HCT116 (cell line): ENCODE results near the gene TBC1D4. TPM values are rescaled to one million over a fixed set of nuclear protein-coding genes. Genes with fewer than 3 reads are reported as not detected.

Experiments
- ATAC-seq: fragments of 200-7000 bp; cut with Tn5 transposase; 2 replicates; pipeline ENCODE4 v1.9.1; 2020; ENCODE audit warnings: mild to moderate bottlenecking, moderate library complexity
- BruUV-seq: library from RNA; stranded (reverse); fragments of 400-500 nt; replicated peaks from 2 replicates; lab custom pipeline; 2021; lab: Mats Ljungman, UMichigan
- CTCF ChIA-PET: fragments of 300-600 bp; sonication (Branson Sonifier 250); formaldehyde crosslinking; loops from one replicate; lab custom pipeline; 2021; ENCODE audit warnings: antibody characterized with exemption; lab: Charles Lee
- POLR2A ChIA-PET: fragments of 300-600, 350-600 bp; sonication (Branson Sonifier 250); formaldehyde crosslinking; loops from one replicate; lab custom pipeline; 2021; ENCODE audit warnings: antibody characterized with exemption; lab: Charles Lee
- RAD21 ChIA-PET, 2 experiments: fragments of 300-600 bp; sonication (Branson Sonifier 250); formaldehyde crosslinking; loops; one replicate each; lab custom pipeline; 2023; ENCODE audit warnings: low total read pairs in 2 of 2; ENCODE audit not compliant: uncharacterized antibody in 2 of 2, unreplicated experiment in 2 of 2, low non-redundant PET in 1 of 2; lab: Charles Lee
- DNase-seq: peaks from one replicate; pipeline ENCODE4 v3.0.0-alpha.2; 2010; ENCODE audit warnings: low read depth, low spot score
- H2AFZ ChIP-seq: fragments of 200-600 bp; shearing (Covaris generic), sonication (generic); 2 replicates; pipeline ENCODE4 v1.6.1; 2017; ENCODE audit warnings: low read depth, mixed run types, mixed read lengths, antibody characterized with exemption, low read length; ENCODE audit not compliant: poor library complexity, severe bottlenecking
- H3K27ac ChIP-seq: 2 replicates; pipeline ENCODE4 v1.5.1; 2012; ENCODE audit warnings: low read depth, low read length
- H3K27me3 ChIP-seq: fragments of 200-600 bp; sonication (generic); 2 replicates; pipeline ENCODE4 v1.6.1; 2016; ENCODE audit warnings: mixed run types, low read length, mixed read lengths; ENCODE audit not compliant: insufficient read depth
- H3K36me3 ChIP-seq, 2 experiments: fragments of 200-500 bp in 1 of 2; fragments of 200-600 bp in 1 of 2; sonication (Bioruptor generic) in 1 of 2; sonication (generic) in 1 of 2; 2 replicates each; pipeline versions ENCODE4 v1.5.1 to v1.6.1; 2014 to 2016; ENCODE audit warnings: low read length in 2 of 2, inconsistent platforms in 1 of 2, mixed read lengths in 1 of 2, mixed run types in 1 of 2; ENCODE audit not compliant: insufficient read depth in 2 of 2, control insufficient read depth in 1 of 2
- H3K4me1 ChIP-seq, 2 experiments: fragments of 200-600 bp in 1 of 2; sonication (generic) in 1 of 2; 2 replicates each; pipeline versions ENCODE4 v1.5.1 to v1.6.1; 2012 to 2017; ENCODE audit warnings: low read length in 2 of 2, inconsistent platforms in 1 of 2, mild to moderate bottlenecking in 1 of 2, mixed read lengths in 1 of 2, mixed run types in 1 of 2, moderate library complexity in 1 of 2; ENCODE audit not compliant: insufficient read depth in 2 of 2, control insufficient read depth in 1 of 2
- H3K4me2 ChIP-seq: fragments of 200-600 bp; sonication (generic); 2 replicates; pipeline ENCODE4 v1.6.1; 2017; ENCODE audit warnings: mixed run types, low read length, mixed read lengths
- H3K4me3 ChIP-seq, 2 experiments: fragments of 200-600 bp in 1 of 2; sonication (generic) in 1 of 2; replicated peaks in 1 of 2; 2 replicates each; pipeline ENCODE4 v1.5.1; 2011 to 2016; ENCODE audit warnings: low read length in 2 of 2, control low read depth in 1 of 2, low read depth in 1 of 2, mild to moderate bottlenecking in 1 of 2, mixed read lengths in 1 of 2, mixed run types in 1 of 2
- H3K79me2 ChIP-seq: fragments of 200-600 bp; sonication (generic); 2 replicates; pipeline ENCODE4 v1.6.1; 2017; ENCODE audit warnings: mild to moderate bottlenecking, mixed run types, low read length, moderate library complexity, mixed read lengths; ENCODE audit not compliant: insufficient read depth
- H3K9ac ChIP-seq: fragments of 200-600 bp; sonication (generic); 2 replicates; pipeline ENCODE4 v1.6.1; 2016; ENCODE audit warnings: low read length, mixed read lengths
- H3K9me2 ChIP-seq: fragments of 200-600 bp; sonication (generic), shearing (Covaris generic); 2 replicates; pipeline ENCODE4 v1.6.1; 2017; ENCODE audit warnings: mixed run types, mild to moderate bottlenecking, moderate library complexity; ENCODE audit not compliant: insufficient read depth
- H3K9me3 ChIP-seq, 2 experiments: fragments of 200-500 bp in 1 of 2; fragments of 200-600 bp in 1 of 2; sonication (Bioruptor generic) in 1 of 2; sonication (generic) in 1 of 2; 2 replicates each; pipeline ENCODE4 v1.6.1; 2014 to 2017; ENCODE audit warnings: low read length in 2 of 2, mixed read lengths in 2 of 2, inconsistent platforms in 1 of 2, low read depth in 1 of 2, mild to moderate bottlenecking in 1 of 2, mixed run types in 1 of 2, moderate library complexity in 1 of 2; ENCODE audit not compliant: control insufficient read depth in 1 of 2, insufficient read depth in 1 of 2
- H4K20me1 ChIP-seq: fragments of 200-600 bp; sonication (generic), shearing (Covaris generic); 2 replicates; pipeline ENCODE4 v1.6.1; 2017; ENCODE audit warnings: mixed run types, mild to moderate bottlenecking, moderate library complexity; ENCODE audit not compliant: insufficient read depth
- CBX3 ChIP-seq: IDR thresholded peaks from 2 replicates; pipeline ENCODE4 v1.6.1; 2012; ENCODE audit warnings: low read depth
- CEBPB ChIP-seq: IDR thresholded peaks from 2 replicates; pipeline ENCODE4 v1.6.1; 2012; ENCODE audit warnings: low read depth
- CTCF ChIP-seq, 3 experiments: fragments of 200-600 bp in 1 of 3; sonication (generic) in 1 of 3; IDR thresholded peaks in 2 of 3; conservative IDR thresholded peaks in 1 of 3; 2 replicates each; pipeline ENCODE4 v1.5.1; 2012 to 2017; ENCODE audit warnings: low read depth in 2 of 3, low read length in 2 of 3, antibody characterized with exemption in 1 of 3, borderline replicate concordance in 1 of 3, control low read depth in 1 of 3, mild to moderate bottlenecking in 1 of 3, mixed read lengths in 1 of 3, mixed run types in 1 of 3, moderate library complexity in 1 of 3; ENCODE audit not compliant: insufficient read depth in 1 of 3
- ELF1 ChIP-seq: IDR thresholded peaks from 2 replicates; pipeline ENCODE4 v1.6.1; 2012; ENCODE audit warnings: low read depth, borderline replicate concordance
- EZH2 ChIP-seq: fragments of 200-600 bp; sonication (generic); IDR thresholded peaks from 2 replicates; pipeline ENCODE4 v1.6.1; 2017; ENCODE audit warnings: antibody characterized with exemption, mixed run types
- EZH2phosphoT487 ChIP-seq: fragments of 200-600 bp; IDR thresholded peaks from 2 replicates; pipeline ENCODE4 v1.6.1; 2018; ENCODE audit warnings: antibody characterized with exemption, borderline replicate concordance
- FOSL1 ChIP-seq: IDR thresholded peaks from 2 replicates; pipeline ENCODE4 v1.6.1; 2012; ENCODE audit warnings: low read depth
- JUND ChIP-seq: IDR thresholded peaks from 2 replicates; pipeline ENCODE4 v1.6.1; 2012
- POLR2A ChIP-seq: IDR thresholded peaks from 2 replicates; pipeline ENCODE4 v1.7.0; 2011; ENCODE audit warnings: borderline replicate concordance; ENCODE audit not compliant: insufficient read depth, insufficient read length; ENCODE audit errors: extremely low read depth
- SIN3A ChIP-seq: IDR thresholded peaks from 2 replicates; pipeline ENCODE4 v1.6.1; 2012; ENCODE audit warnings: low read depth
- SP1 ChIP-seq: IDR thresholded peaks from 2 replicates; pipeline ENCODE4 v1.6.1; 2012; ENCODE audit warnings: low read depth
- YY1 ChIP-seq: IDR thresholded peaks from 2 replicates; pipeline ENCODE4 v1.6.1; 2011; ENCODE audit warnings: low read length, low read depth, moderate library complexity, mild to moderate bottlenecking; ENCODE audit not compliant: insufficient replicate concordance; ENCODE audit errors: extremely low read depth
- ZBTB33 ChIP-seq: IDR thresholded peaks from 2 replicates; pipeline ENCODE4 v1.6.1; 2011; ENCODE audit warnings: mild to moderate bottlenecking, low read length, moderate library complexity; ENCODE audit not compliant: insufficient replicate concordance; ENCODE audit errors: extremely low read depth
- ZFX ChIP-seq: fragments of 450-650 bp; IDR thresholded peaks from 2 replicates; pipeline ENCODE4 v1.6.1; 2017
- ZNF274 ChIP-seq: fragments of 200-500 bp; sonication (Bioruptor generic); IDR thresholded peaks from 2 replicates; pipeline ENCODE4 v1.6.1; 2014; ENCODE audit warnings: mild to moderate bottlenecking, low read depth, low read length, inconsistent platforms
- intact Hi-C: fragments of 100-400 bp; cut with micrococcal nuclease; formaldehyde crosslinking; loops from 2 replicates; pipeline ENCODE4 v1.10.0; 2022
- total RNA-seq: library from RNA; stranded (reverse); gene quantifications from one replicate; pipeline ENCODE4 v1.2.1, GENCODE V29; 2021; ENCODE audit not compliant: unreplicated experiment
- TF ChIP-seq, protein P1 (sequence below): IDR thresholded peaks from 2 replicates; pipeline ENCODE4 v1.6.1; 2012
- TF ChIP-seq, protein P2 (sequence below): IDR thresholded peaks from 2 replicates; pipeline ENCODE4 v1.6.1; 2012
- TF ChIP-seq, protein P3 (sequence below): IDR thresholded peaks from 2 replicates; pipeline ENCODE4 v1.6.1; 2012; ENCODE audit warnings: low read depth

Gene TBC1D4
- total RNA-seq, 1 experiment from 2014 or later = 24.6 TPM

DNA sequence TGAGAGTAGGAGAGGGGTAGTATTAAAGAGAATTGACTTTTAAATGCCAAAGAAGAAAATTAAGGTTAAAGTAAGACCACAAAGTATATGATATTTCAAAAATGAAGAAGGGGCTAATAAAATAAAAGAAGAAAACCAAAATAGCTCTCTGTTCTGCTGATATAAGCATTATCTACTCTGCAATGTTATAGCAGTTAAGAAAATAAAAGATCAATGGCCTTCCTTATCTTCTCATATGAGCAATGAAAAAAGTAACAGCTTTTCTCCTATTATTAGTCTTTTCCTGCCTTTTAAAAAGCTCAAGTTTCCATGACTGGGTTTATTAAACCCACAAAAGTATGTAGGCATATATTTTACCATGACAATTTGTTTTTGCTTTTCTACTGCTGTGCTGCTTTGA is 126.4 kb downstream of the TBC1D4 start:
- Histone ChIP-seq H3K79me2 (no peaks in the 10 kb centered on the region; the same call in 1 of the 2 replicates), H3K4me3 (no peak overlapping the region), H3K9me3 (no peaks in the 10 kb centered on the region), H3K9me2 (no peaks in the 10 kb centered on the region), H3K9ac (no peak overlapping the region), H2AFZ (no peak overlapping the region), H4K20me1 (no peaks in the 10 kb centered on the region), H3K4me2 (no peak overlapping the region), H3K36me3 (no peaks in the 10 kb centered on the region), H3K27ac (no peak overlapping the region), H3K4me1 (peaks cover 19 to 28% of the 10 kb centered on the region in 2 experiments), H3K27me3 (no peaks in the 10 kb centered on the region)
- intact Hi-C loops = no loop called here
- ChIA-PET POLR2A (no interaction called here), RAD21 (no interaction called here), CTCF (no interaction called here)
- ATAC-seq (no peak), DNase-seq (no peak)
- no TSS peak for BruUV-seq
- TF ChIP-seq SIN3A = no peak
- TF ChIP-seq FOSL1 = no peak
- TF ChIP-seq CTCF (IDR thresholded peaks at IDR 0.05 in 2 of 3, conservative IDR thresholded peaks at IDR 0.05 in 1 of 3; ENCODE audit: borderline replicate concordance in 1 of 3, insufficient read depth in 1 of 3, low read depth in 2 of 3, low read length in 2 of 3) = no peak
- TF ChIP-seq ZBTB33 = no peak
- TF ChIP-seq CEBPB = no peak
- TF ChIP-seq SP1 = no peak
- no peak for TF ChIP-seq ZNF274
- no peak for TF ChIP-seq POLR2A
- TF ChIP-seq, protein P1, sequence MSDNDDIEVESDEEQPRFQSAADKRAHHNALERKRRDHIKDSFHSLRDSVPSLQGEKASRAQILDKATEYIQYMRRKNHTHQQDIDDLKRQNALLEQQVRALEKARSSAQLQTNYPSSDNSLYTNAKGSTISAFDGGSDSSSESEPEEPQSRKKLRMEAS = no peak
- no peak for TF ChIP-seq ELF1
- no peak for TF ChIP-seq JUND
- TF ChIP-seq YY1 = no peak
- no peak for TF ChIP-seq CBX3
- TF ChIP-seq ZFX = no peak
- TF ChIP-seq, protein P2, sequence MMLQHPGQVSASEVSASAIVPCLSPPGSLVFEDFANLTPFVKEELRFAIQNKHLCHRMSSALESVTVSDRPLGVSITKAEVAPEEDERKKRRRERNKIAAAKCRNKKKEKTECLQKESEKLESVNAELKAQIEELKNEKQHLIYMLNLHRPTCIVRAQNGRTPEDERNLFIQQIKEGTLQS = no peak
- TF ChIP-seq, protein P3, sequence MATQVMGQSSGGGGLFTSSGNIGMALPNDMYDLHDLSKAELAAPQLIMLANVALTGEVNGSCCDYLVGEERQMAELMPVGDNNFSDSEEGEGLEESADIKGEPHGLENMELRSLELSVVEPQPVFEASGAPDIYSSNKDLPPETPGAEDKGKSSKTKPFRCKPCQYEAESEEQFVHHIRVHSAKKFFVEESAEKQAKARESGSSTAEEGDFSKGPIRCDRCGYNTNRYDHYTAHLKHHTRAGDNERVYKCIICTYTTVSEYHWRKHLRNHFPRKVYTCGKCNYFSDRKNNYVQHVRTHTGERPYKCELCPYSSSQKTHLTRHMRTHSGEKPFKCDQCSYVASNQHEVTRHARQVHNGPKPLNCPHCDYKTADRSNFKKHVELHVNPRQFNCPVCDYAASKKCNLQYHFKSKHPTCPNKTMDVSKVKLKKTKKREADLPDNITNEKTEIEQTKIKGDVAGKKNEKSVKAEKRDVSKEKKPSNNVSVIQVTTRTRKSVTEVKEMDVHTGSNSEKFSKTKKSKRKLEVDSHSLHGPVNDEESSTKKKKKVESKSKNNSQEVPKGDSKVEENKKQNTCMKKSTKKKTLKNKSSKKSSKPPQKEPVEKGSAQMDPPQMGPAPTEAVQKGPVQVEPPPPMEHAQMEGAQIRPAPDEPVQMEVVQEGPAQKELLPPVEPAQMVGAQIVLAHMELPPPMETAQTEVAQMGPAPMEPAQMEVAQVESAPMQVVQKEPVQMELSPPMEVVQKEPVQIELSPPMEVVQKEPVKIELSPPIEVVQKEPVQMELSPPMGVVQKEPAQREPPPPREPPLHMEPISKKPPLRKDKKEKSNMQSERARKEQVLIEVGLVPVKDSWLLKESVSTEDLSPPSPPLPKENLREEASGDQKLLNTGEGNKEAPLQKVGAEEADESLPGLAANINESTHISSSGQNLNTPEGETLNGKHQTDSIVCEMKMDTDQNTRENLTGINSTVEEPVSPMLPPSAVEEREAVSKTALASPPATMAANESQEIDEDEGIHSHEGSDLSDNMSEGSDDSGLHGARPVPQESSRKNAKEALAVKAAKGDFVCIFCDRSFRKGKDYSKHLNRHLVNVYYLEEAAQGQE = no peak
- no peak for TF ChIP-seq EZH2
- TF ChIP-seq EZH2phosphoT487 = no peak
